ENCODE data around the gene EI24. TPM values are rescaled to one million over a fixed set of nuclear protein-coding genes. Genes with fewer than 3 reads are reported as not detected.

Gene EI24
- total RNA-seq, 1 experiment from 2014 or later = 170 TPM

DNA sequence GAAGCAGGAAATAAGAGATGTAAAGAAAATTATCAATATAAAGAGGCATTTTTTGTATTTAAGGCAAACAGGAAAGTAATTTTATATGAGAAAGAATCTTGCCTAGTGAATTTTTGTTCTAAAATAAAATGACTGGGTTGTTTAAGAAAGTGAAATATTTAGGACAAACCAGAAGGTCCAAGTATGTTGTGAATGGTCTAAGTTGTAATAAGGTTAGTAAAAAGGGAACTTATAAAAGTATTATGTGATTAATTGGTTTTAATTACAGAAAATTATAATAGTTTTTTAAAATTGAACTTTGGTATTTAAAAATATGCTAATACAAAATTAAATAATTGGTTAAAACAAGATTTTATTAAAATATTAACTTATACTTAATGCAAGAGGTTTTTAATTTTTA, 26.6 kb upstream of the EI24 start:
- Mint-ChIP-seq H3K27ac (ENCODE audit: unreplicated experiment) (no peak overlapping the region), H3K4me1 (ENCODE audit: low read depth, unreplicated experiment) (no peaks in the 10 kb centered on the region), H3K36me3 (ENCODE audit: insufficient read depth, unreplicated experiment) (no peaks in the 10 kb centered on the region), H3K9me3 (ENCODE audit: unreplicated experiment) (peaks cover 29% of the 10 kb centered on the region), H3K27me3 (ENCODE audit: insufficient read depth, unreplicated experiment) (no peaks in the 10 kb centered on the region), H3K4me3 (ENCODE audit: unreplicated experiment) (no peak overlapping the region)
- DNase-seq = no peak
- BruUV-seq (replicated peaks) = no TSS peak
- ChIA-PET CTCF (no interaction called here), POLR2A (no interaction called here)
- Histone ChIP-seq H3K27me3 (replicated peaks; ENCODE audit: control insufficient read depth, insufficient read depth, low read length) (no peaks in the 10 kb centered on the region), H3K4me1 (no peaks in the 10 kb centered on the region), H3K9me3 (peaks cover 28% of the 10 kb centered on the region), H3K36me3 (ENCODE audit: control insufficient read depth, insufficient read depth, low read length) (no peaks in the 10 kb centered on the region), H3K4me3 (ENCODE audit: low read depth, low read length) (no peak overlapping the region)
- TF ChIP-seq, protein P1, sequence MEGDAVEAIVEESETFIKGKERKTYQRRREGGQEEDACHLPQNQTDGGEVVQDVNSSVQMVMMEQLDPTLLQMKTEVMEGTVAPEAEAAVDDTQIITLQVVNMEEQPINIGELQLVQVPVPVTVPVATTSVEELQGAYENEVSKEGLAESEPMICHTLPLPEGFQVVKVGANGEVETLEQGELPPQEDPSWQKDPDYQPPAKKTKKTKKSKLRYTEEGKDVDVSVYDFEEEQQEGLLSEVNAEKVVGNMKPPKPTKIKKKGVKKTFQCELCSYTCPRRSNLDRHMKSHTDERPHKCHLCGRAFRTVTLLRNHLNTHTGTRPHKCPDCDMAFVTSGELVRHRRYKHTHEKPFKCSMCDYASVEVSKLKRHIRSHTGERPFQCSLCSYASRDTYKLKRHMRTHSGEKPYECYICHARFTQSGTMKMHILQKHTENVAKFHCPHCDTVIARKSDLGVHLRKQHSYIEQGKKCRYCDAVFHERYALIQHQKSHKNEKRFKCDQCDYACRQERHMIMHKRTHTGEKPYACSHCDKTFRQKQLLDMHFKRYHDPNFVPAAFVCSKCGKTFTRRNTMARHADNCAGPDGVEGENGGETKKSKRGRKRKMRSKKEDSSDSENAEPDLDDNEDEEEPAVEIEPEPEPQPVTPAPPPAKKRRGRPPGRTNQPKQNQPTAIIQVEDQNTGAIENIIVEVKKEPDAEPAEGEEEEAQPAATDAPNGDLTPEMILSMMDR (IDR thresholded peaks at IDR 0.05; ENCODE audit: insufficient read depth in 1 of 2, low read depth in 1 of 2, low read length in 1 of 2, severe bottlenecking in 1 of 2, unreplicated experiment in 1 of 2) = no peak
- intact Hi-C loops (cut with micrococcal nuclease; ENCODE audit: unreplicated experiment) = no loop called here

DNA sequence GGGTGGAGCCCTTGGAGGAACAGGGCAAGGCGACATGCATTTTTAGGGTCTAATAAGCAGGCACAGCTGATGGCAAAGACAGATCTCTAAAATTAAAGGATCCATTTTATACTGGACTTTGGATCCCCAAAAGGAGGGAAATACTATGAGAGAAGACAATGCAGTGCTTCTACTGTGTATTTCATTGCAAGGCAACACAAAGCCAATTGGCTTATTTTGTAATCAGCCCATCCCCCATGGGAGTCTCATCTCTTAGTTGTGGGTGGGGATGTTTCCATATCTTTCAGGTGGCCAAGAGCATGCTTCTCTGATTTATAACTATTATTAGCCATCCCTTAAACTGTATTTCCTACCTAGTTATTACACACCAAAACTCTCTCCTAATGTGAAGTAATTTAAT, 18.5 kb upstream of the EI24 start:
- no peaks in the 10 kb centered on the region for H3K4me1 ChIP-seq
- BruUV-seq (replicated peaks) = no TSS peak
- H3K27ac Mint-ChIP-seq (ENCODE audit: unreplicated experiment) = no peak overlapping the region
- DNase-seq = no peak
- H3K36me3 ChIP-seq (ENCODE audit: control insufficient read depth, insufficient read depth, low read length) = no peaks in the 10 kb centered on the region
- intact Hi-C loops (cut with micrococcal nuclease; ENCODE audit: unreplicated experiment) = no loop called here
- H3K27me3 ChIP-seq (replicated peaks; ENCODE audit: control insufficient read depth, insufficient read depth, low read length) = no peaks in the 10 kb centered on the region
- no peak overlapping the region for H3K4me3 ChIP-seq (ENCODE audit: low read depth, low read length)
- POLR2A ChIA-PET = no interaction called here
- H3K4me3 Mint-ChIP-seq (ENCODE audit: unreplicated experiment) = no peak overlapping the region
- H3K27me3 Mint-ChIP-seq (ENCODE audit: insufficient read depth, unreplicated experiment) = no peaks in the 10 kb centered on the region
- no peaks in the 10 kb centered on the region for H3K4me1 Mint-ChIP-seq (ENCODE audit: low read depth, unreplicated experiment)
- peaks cover 69% of the 10 kb centered on the region for H3K9me3 Mint-ChIP-seq (ENCODE audit: unreplicated experiment)
- H3K9me3 ChIP-seq = peaks cover 50% of the 10 kb centered on the region
- CTCF ChIA-PET = no interaction called here
- TF ChIP-seq, protein P1 (IDR thresholded peaks at IDR 0.05; ENCODE audit: insufficient read depth in 1 of 2, low read depth in 1 of 2, low read length in 1 of 2, severe bottlenecking in 1 of 2, unreplicated experiment in 1 of 2) = no peak
- no peaks in the 10 kb centered on the region for H3K36me3 Mint-ChIP-seq (ENCODE audit: insufficient read depth, unreplicated experiment)

DNA sequence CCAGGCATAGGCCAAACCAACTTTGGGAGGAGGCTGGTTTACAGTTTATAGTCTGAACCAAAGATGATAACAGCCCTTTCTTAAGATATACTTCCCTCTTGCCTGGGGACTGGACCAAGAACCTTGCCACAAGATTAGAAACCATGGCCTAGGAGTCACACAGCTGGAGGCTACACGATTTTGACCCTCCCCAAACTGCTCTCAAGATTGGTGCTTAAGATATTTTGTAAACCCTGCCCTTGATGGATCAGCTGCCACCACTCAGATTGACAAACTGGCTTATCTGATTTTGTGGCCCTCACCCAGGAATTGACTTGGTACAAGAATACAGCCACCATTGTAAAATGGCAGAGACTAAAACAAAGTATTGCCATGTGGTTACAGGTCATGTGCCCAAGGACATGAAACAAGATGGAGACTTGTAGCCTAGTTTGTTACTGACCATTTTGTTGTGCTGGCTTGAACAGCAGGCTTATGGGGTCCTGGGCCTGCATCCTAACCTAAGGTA, 17.4 kb upstream of the EI24 start:
- ChIA-PET CTCF (interaction anchor here (0.6 kb wide), 1 partner anchor 13 kb away, joined by 3 read pairs; no protein-coding TSS in a partner anchor), POLR2A (no interaction called here)
- Mint-ChIP-seq H3K27ac (ENCODE audit: unreplicated experiment) (no peak overlapping the region), H3K36me3 (ENCODE audit: insufficient read depth, unreplicated experiment) (no peaks in the 10 kb centered on the region), H3K4me1 (ENCODE audit: low read depth, unreplicated experiment) (no peaks in the 10 kb centered on the region), H3K4me3 (ENCODE audit: unreplicated experiment) (no peak overlapping the region), H3K27me3 (ENCODE audit: insufficient read depth, unreplicated experiment) (no peaks in the 10 kb centered on the region), H3K9me3 (ENCODE audit: unreplicated experiment) (peaks cover 62% of the 10 kb centered on the region)
- H3K36me3 ChIP-seq (ENCODE audit: control insufficient read depth, insufficient read depth, low read length) = no peaks in the 10 kb centered on the region
- H3K9me3 ChIP-seq = peaks cover 53% of the 10 kb centered on the region
- H3K27me3 ChIP-seq (replicated peaks; ENCODE audit: control insufficient read depth, insufficient read depth, low read length) = no peaks in the 10 kb centered on the region
- intact Hi-C loops (cut with micrococcal nuclease; ENCODE audit: unreplicated experiment) = no loop called here
- no TSS peak for BruUV-seq (replicated peaks)
- TF ChIP-seq, protein P1 (IDR thresholded peaks at IDR 0.05; ENCODE audit: insufficient read depth in 1 of 2, low read depth in 1 of 2, low read length in 1 of 2, severe bottlenecking in 1 of 2, unreplicated experiment in 1 of 2) = no peak
- H3K4me1 ChIP-seq = no peaks in the 10 kb centered on the region
- DNase-seq = no peak
- no peak overlapping the region for H3K4me3 ChIP-seq (ENCODE audit: low read depth, low read length)

All from Caco-2 (cell line).